Measurements from ENCODE around the gene LPCAT3. TPM values are rescaled to one million over a fixed set of nuclear protein-coding genes. Genes with fewer than 3 reads are reported as not detected.
A peak's percentile ranks its signal among the peaks of the same experiment; 100 is the strongest.

LPCAT3 gene
- total RNA-seq, 1 donor from 2014 or later = 21.3 TPM

GRCh38 chr12:6943389-6943721, 74.9 kb downstream of the LPCAT3 start:
- ChIA-PET POLR2A (interaction anchor here (0.6 to 24.6 kb wide), 43 partner anchors 8 to 1084 kb away, joined by 3 to 1516 read pairs (median 8); partner anchors contain the start of genes ATN1, C1RL, CDCA3 and COPS7A), CTCF (interaction anchor here (0.7 to 14.9 kb wide), 14 partner anchors 9 to 169 kb away, joined by 3 to 571 read pairs (median 8); partner anchors contain the start of genes C1RL and LPCAT3)
- no peaks in the 10 kb centered on the region for H3K9me3 Mint-ChIP-seq
- H3K36me3 Mint-ChIP-seq (ENCODE audit: low read depth) = peaks cover 16% of the 10 kb centered on the region
- H3K4me1 Mint-ChIP-seq = peaks cover 65% of the 10 kb centered on the region
- ATAC-seq (ENCODE audit: low read depth) = peak; percentile 37
- no peak for TF ChIP-seq CTCF (IDR thresholded peaks at IDR 0.05)
- H3K27ac Mint-ChIP-seq = peak overlapping the region; percentile 96
- intact Hi-C loops (cut with micrococcal nuclease) = loop anchor here (1.0 to 5.0 kb wide), 3 partner anchors 8 to 191 kb away; partner anchors contain the start of genes MLF2, PTPN6 and SPSB2
- DNase-seq = peak; percentile 49
- no peaks in the 10 kb centered on the region for H3K27me3 Mint-ChIP-seq
- H3K4me3 Mint-ChIP-seq = peak overlapping the region; percentile 91

GRCh38 chr12:6942331-6942665, 76.0 kb downstream of the LPCAT3 start:
- ATAC-seq (ENCODE audit: low read depth) (no peak), DNase-seq (no peak)
- ChIA-PET POLR2A (interaction anchor here (0.7 to 24.6 kb wide), 6 partner anchors 8 to 90 kb away, joined by 3 to 1516 read pairs (median 76); partner anchors contain the start of genes ATN1, CDCA3, PTPN6 and SPSB2), CTCF (interaction anchor here (1.9 to 14.9 kb wide), 2 partner anchors 18 kb away, joined by 14 to 571 read pairs; no protein-coding TSS in a partner anchor)
- Mint-ChIP-seq H3K27ac (peak overlapping the region; percentile 96), H3K9me3 (no peaks in the 10 kb centered on the region), H3K4me1 (peaks cover 61% of the 10 kb centered on the region), H3K4me3 (no peak overlapping the region), H3K36me3 (ENCODE audit: low read depth) (peaks cover 18% of the 10 kb centered on the region), H3K27me3 (no peaks in the 10 kb centered on the region)
- intact Hi-C loops (cut with micrococcal nuclease) = loop anchor here (5.0 kb wide), 1 partner anchor 190 kb away; the partner anchor contains the start of gene MLF2
- no peak for TF ChIP-seq CTCF (IDR thresholded peaks at IDR 0.05)

GRCh38 chr12:6941782-6942181, 76.5 kb downstream of the LPCAT3 start:
- ChIA-PET CTCF (interaction anchor here (0.8 to 14.9 kb wide), 4 partner anchors 19 to 72 kb away, joined by 3 to 571 read pairs (median 14); partner anchors contain the start of gene SPSB2), POLR2A (interaction anchor here (0.9 to 24.6 kb wide), 3 partner anchors 17 to 73 kb away, joined by 3 to 1516 read pairs (median 3); partner anchors contain the start of genes PTPN6 and SPSB2)
- intact Hi-C loops (cut with micrococcal nuclease) = loop anchor here (5.0 kb wide), 1 partner anchor 189 kb away; the partner anchor contains the start of gene MLF2
- ATAC-seq (ENCODE audit: low read depth) (no peak), DNase-seq (no peak)
- H3K4me1 Mint-ChIP-seq = peaks cover 58% of the 10 kb centered on the region
- no peak overlapping the region for H3K27ac Mint-ChIP-seq
- TF ChIP-seq CTCF (IDR thresholded peaks at IDR 0.05) = no peak
- H3K27me3 Mint-ChIP-seq = no peaks in the 10 kb centered on the region
- H3K36me3 Mint-ChIP-seq (ENCODE audit: low read depth) = peaks cover 20% of the 10 kb centered on the region
- H3K4me3 Mint-ChIP-seq = no peak overlapping the region
- H3K9me3 Mint-ChIP-seq = no peaks in the 10 kb centered on the region

GRCh38 chr12:6941267-6941666, 77.0 kb downstream of the LPCAT3 start:
- Mint-ChIP-seq H3K4me3 (no peak overlapping the region), H3K36me3 (ENCODE audit: low read depth) (peaks cover 25% of the 10 kb centered on the region), H3K9me3 (no peaks in the 10 kb centered on the region), H3K4me1 (peaks cover 58% of the 10 kb centered on the region), H3K27me3 (no peaks in the 10 kb centered on the region), H3K27ac (no peak overlapping the region)
- TF ChIP-seq CTCF (IDR thresholded peaks at IDR 0.05) = no peak
- ATAC-seq (ENCODE audit: low read depth) = no peak
- no peak for DNase-seq
- CTCF ChIA-PET = interaction anchor here (0.8 to 14.9 kb wide), 4 partner anchors 19 to 72 kb away, joined by 3 to 571 read pairs (median 14); partner anchors contain the start of gene SPSB2
- POLR2A ChIA-PET = interaction anchor here (0.9 to 24.6 kb wide), 5 partner anchors 16 to 69 kb away, joined by 3 to 1516 read pairs (median 3); partner anchors contain the start of genes PTPN6 and SPSB2
- intact Hi-C loops (cut with micrococcal nuclease) = loop anchor here (5.0 kb wide), 1 partner anchor 189 kb away; the partner anchor contains the start of gene MLF2

GRCh38 chr12:6939191-6939540, 79.1 kb downstream of the LPCAT3 start:
- no peak overlapping the region for H3K4me3 Mint-ChIP-seq
- intact Hi-C loops (cut with micrococcal nuclease) = no loop called here

More at GRCh38 chr12:6939191-6939540, 79.1 kb downstream of the LPCAT3 start:
- POLR2A ChIA-PET = interaction anchor here (0.9 to 24.6 kb wide), 8 partner anchors 14 to 186 kb away, joined by 3 to 1516 read pairs (median 12); partner anchors contain the start of genes MLF2, PTPN6 and SPSB2
- no peaks in the 10 kb centered on the region for H3K27me3 Mint-ChIP-seq
- TF ChIP-seq CTCF (IDR thresholded peaks at IDR 0.05) = no peak
- H3K9me3 Mint-ChIP-seq = no peaks in the 10 kb centered on the region
- ATAC-seq (ENCODE audit: low read depth) (no peak), DNase-seq (no peak)
- peaks cover 48% of the 10 kb centered on the region for H3K4me1 Mint-ChIP-seq
- peaks cover 46% of the 10 kb centered on the region for H3K36me3 Mint-ChIP-seq (ENCODE audit: low read depth)
- H3K27ac Mint-ChIP-seq = peak overlapping the region; percentile 65
- CTCF ChIA-PET = interaction anchor here (1.5 to 14.9 kb wide), 5 partner anchors 16 to 70 kb away, joined by 6 to 571 read pairs (median 12); partner anchors contain the start of gene SPSB2
